Measurements from ENCODE around the gene OTUB1.

OTUB1 gene

GRCh38 chr11:64007629-64008282, 21.5 kb downstream of the OTUB1 start:
- DNase-seq = no peak

- no peak for DNase-seq
These were observed 22.2 kb downstream of the OTUB1 start for GRCh38 chr11:64008283-64008913.

GRCh38 chr11:64008914-64009633, 22.8 kb downstream of the OTUB1 start:
- DNase-seq = no peak

GRCh38 chr11:64009710-64010109, 23.5 kb downstream of the OTUB1 start:
- DNase-seq = no peak

- DNase-seq = no peak
These were observed 24.5 kb downstream of the OTUB1 start for GRCh38 chr11:64010783-64011182.

- DNase-seq = no peak
These were observed 25.1 kb downstream of the OTUB1 start for GRCh38 chr11:64011371-64011770.

GRCh38 chr11:64013141-64013896, 27.1 kb downstream of the OTUB1 start:
- DNase-seq = no peak

GRCh38 chr11:64014356-64014755, 28.1 kb downstream of the OTUB1 start:
- no peak for DNase-seq

GRCh38 chr11:64015510-64015909, 29.3 kb downstream of the OTUB1 start:
- DNase-seq = no peak

GRCh38 chr11:64015935-64016845, 30.0 kb downstream of the OTUB1 start:
- no peak for DNase-seq

GRCh38 chr11:64017945-64018224, 31.6 kb downstream of the OTUB1 start:
- no peak for DNase-seq

GRCh38 chr11:64018310-64018709, 32.1 kb downstream of the OTUB1 start:
- DNase-seq = no peak

GRCh38 chr11:64019106-64020037, 33.1 kb downstream of the OTUB1 start:
- DNase-seq = no peak

- DNase-seq = no peak
These were observed 34.9 kb downstream of the OTUB1 start for GRCh38 chr11:64020976-64021756.

- DNase-seq = no peak
These were observed 35.5 kb downstream of the OTUB1 start for GRCh38 chr11:64021757-64022093.

- DNase-seq = no peak
These were observed 36.0 kb downstream of the OTUB1 start for GRCh38 chr11:64022125-64022784.

GRCh38 chr11:64023712-64024710, 37.8 kb downstream of the OTUB1 start:
- no peak for DNase-seq

GRCh38 chr11:64025205-64025604, 39.0 kb downstream of the OTUB1 start:
- DNase-seq = no peak
